ENCODE results near the gene SMC2. TPM values are rescaled to one million over a fixed set of nuclear protein-coding genes. Genes with fewer than 3 reads are reported as not detected.

SMC2 gene
- total and polyA plus RNA-seq, 9 of the 15 experiments (the other 6 are each of a cell fraction or from before 2014, with no cell fraction given), result 18.0 to 54.0 (median 32.9) TPM

- TF ChIP-seq MTA3 (IDR thresholded peaks at IDR 0.05; ENCODE audit: borderline replicate concordance) (no peak), RBM39 (optimal IDR thresholded peaks at IDR 0.05; ENCODE audit: low read depth, low read length) (no peak), MIER1 (IDR thresholded peaks at IDR 0.05; ENCODE audit: low read depth) (no peak), CSDE1 (IDR thresholded peaks at IDR 0.05) (no peak), ZNF140 (CRISPR knock-in tag; IDR thresholded peaks at IDR 0.05) (no peak), TAF9B (IDR thresholded peaks at IDR 0.05; ENCODE audit: partially characterized antibody) (no peak)
These were observed 5.7 kb upstream of the SMC2 start (continued) for GRCh38 chr9:104088416-104088815.

- Histone ChIP-seq H3K9ac (ENCODE audit: insufficient read depth in 1 of 2, low read depth in 2 of 2, low read length in 2 of 2) (no peak overlapping the region), H3K27me3 (ENCODE audit: control insufficient read depth in 2 of 2, insufficient read depth in 2 of 2, low read length in 2 of 2) (no peaks in the 10 kb centered on the region), H3K9me1 (ENCODE audit: control insufficient read depth, insufficient read depth, low read length) (no peaks in the 10 kb centered on the region), H3K9me3 (replicated peaks; ENCODE audit: control insufficient read depth, insufficient read depth, low read depth, low read length) (no peaks in the 10 kb centered on the region), H3K4me3 (no peak overlapping the region), H3K27ac (ENCODE audit: extremely low read depth, low read depth, low read length) (no peak overlapping the region), H3K79me2 (ENCODE audit: control insufficient read depth, insufficient read depth, low read length) (peaks cover 28% of the 10 kb centered on the region), H2AFZ (ENCODE audit: low read depth, low read length) (no peak overlapping the region), H4K20me1 (replicated peaks; ENCODE audit: control insufficient read depth, insufficient read depth, low read length) (no peaks in the 10 kb centered on the region), H3K36me3 (ENCODE audit: control insufficient read depth, insufficient read depth, low read length) (no peaks in the 10 kb centered on the region; the same call in 2 of the 3 replicates), H3K4me2 (ENCODE audit: insufficient read depth, low read length) (no peak overlapping the region), H3K4me1 (replicated peaks in 1 of 2; ENCODE audit: control insufficient read depth in 2 of 2, insufficient read depth in 2 of 2, low read length in 2 of 2) (peaks cover 0 to 16% of the 10 kb centered on the region in 2 experiments; a peak in 3 of 5 replicates)
- ChIA-PET CTCF (ENCODE audit: low intra/inter-chr PET ratio) (no interaction called here), POLR2A (interaction anchor here (0.7 kb wide), 1 partner anchor 265 kb away, joined by 4 read pairs; no protein-coding TSS in a partner anchor)
- in situ Hi-C loops (cut with MboI) (no loop called here), intact Hi-C loops (cut with micrococcal nuclease) (loop anchor here (5.0 to 10.0 kb wide), 3 partner anchors 657 to 904 kb away; partner anchors contain the start of gene NIPSNAP3A)
- no peak for ATAC-seq
- DNase-seq (ENCODE audit: extremely low read depth in 1 of 4, low spot score in 3 of 4), result no peak
- BruUV-seq (replicated peaks), result no TSS peak
- WGBS (ENCODE audit: insufficient coverage, low coverage, missing lambda C conversion rate), result 51% methylated on average over 2 of the region's 2 CpGs
- no peak for FAIRE-seq
- TF ChIP-seq POU5F1 (IDR thresholded peaks at IDR 0.05; ENCODE audit: borderline replicate concordance, low read depth, low read length, partially characterized antibody), result no peak
- TF ChIP-seq ZNF589 (CRISPR knock-in tag; IDR thresholded peaks at IDR 0.05; ENCODE audit: low read depth), result no peak
- TF ChIP-seq ZBTB17 (CRISPR knock-in tag; IDR thresholded peaks at IDR 0.05), result no peak
- TF ChIP-seq CAMTA2 (CRISPR knock-in tag; conservative IDR thresholded peaks at IDR 0.05), result no peak
- no peak for TF ChIP-seq MLLT1 (IDR thresholded peaks at IDR 0.05)
- TF ChIP-seq ZNF354B (CRISPR knock-in tag; IDR thresholded peaks at IDR 0.05), result no peak
- no peak for TF ChIP-seq MYBL2 (IDR thresholded peaks at IDR 0.05; ENCODE audit: low read depth)
- no peak for TF ChIP-seq MYBL2 (CRISPR knock-in tag; IDR thresholded peaks at IDR 0.05; ENCODE audit: borderline replicate concordance)
- no peak for TF ChIP-seq TCF15 (CRISPR knock-in tag; IDR thresholded peaks at IDR 0.05)
- TF ChIP-seq SRSF9 (IDR thresholded peaks at IDR 0.05; ENCODE audit: borderline replicate concordance, low read depth, low read length), result no peak
These were observed 3.5 kb upstream of the SMC2 start for GRCh38 chr9:104090578-104090977.
